Adrenal gland (tissue), 5 donors: Measurements from ENCODE around the gene C16orf78.

ENCODE experiments used
- CTCF ChIP-seq, 6 experiments: fragments of 450-650 bp in 4 of 6; fragments of 200-600 bp in 2 of 6; sonication (generic) in 1 of 6; IDR thresholded peaks; 1 replicate in 5 of 6; 2 replicates in 1 of 6; pipeline versions ENCODE4 v1.5.1 to v1.8.0; 2016 to 2021; ENCODE audit warnings: antibody characterized with exemption in 6 of 6, mild to moderate bottlenecking in 2 of 6, moderate library complexity in 1 of 6
- POLR2A ChIP-seq, 2 donors: fragments of 450-650 bp; IDR thresholded peaks; one replicate each; pipeline ENCODE4 v1.6.1; 2017; ENCODE audit warnings: antibody characterized with exemption in 2 of 2, mild to moderate bottlenecking in 2 of 2, moderate library complexity in 1 of 2
- donor health status: DM: no; HTN: no; CAD: no.

GRCh38 chr16:49362230-49362629, 11.4 kb upstream of the C16orf78 start:
- no peak for TF ChIP-seq POLR2A (IDR thresholded peaks at IDR 0.05)
- TF ChIP-seq CTCF (IDR thresholded peaks at IDR 0.05) = no peak
